Measurements from ENCODE around the gene MAMDC2.
"Not testable (repeated sequence)": the region's sequence is repeated elsewhere in the genome, so short reads cannot be mapped to it uniquely, and the experiment has no call there.

The MAMDC2 gene

DNA sequence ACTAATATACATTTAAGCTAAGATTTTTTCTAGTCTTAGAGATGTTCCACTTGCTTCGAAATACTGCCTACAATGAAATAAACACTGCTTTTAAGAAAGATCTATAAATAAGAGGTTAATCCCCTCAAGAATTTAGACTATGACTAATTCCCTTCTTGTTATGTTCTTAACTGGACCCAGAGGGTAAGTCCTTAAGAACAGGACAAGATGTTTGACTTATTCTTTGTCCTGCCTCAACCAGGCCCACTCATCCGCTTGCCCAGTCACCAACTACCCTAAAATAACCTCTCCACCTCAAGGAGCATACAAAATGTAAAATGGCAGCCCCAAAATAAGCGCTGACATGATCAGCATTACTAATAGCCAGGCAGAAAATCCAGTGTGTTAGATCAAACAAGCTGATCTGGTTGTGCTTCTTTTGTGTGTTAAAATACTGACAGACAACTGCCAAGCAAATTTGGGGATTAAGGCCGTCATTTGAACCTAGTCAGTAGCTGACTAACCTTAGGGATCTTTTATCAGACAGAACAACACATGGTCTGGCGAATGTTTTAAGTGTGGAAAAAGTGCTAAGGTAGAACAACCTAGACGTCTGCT lies 121.5 kb downstream of the MAMDC2 start:
- H3K27me3 ChIP-seq (ENCODE audit: control insufficient read depth, insufficient read depth, low read length, poor library complexity, severe bottlenecking) = no peaks in the 10 kb centered on the region
- peak overlapping the region; percentile 18 for H3K27ac ChIP-seq (ENCODE audit: insufficient read depth, low read depth, low read length, poor library complexity, severe bottlenecking)
- 73 to 92% methylated on average over 4 to 6 of the region's 6 CpGs for WGBS, 2 experiments
- no peaks in the 10 kb centered on the region for H3K36me3 ChIP-seq (ENCODE audit: control insufficient read depth, insufficient read depth, low read length)
- peaks cover 8% of the 10 kb centered on the region for H3K4me1 ChIP-seq (ENCODE audit: control insufficient read depth, insufficient read depth, low read length)
- H3K9me3 ChIP-seq (ENCODE audit: control insufficient read depth, low read length) = no peaks in the 10 kb centered on the region
- H3K4me3 ChIP-seq (ENCODE audit: insufficient read depth, low read depth, low read length) = no peak overlapping the region

DNA sequence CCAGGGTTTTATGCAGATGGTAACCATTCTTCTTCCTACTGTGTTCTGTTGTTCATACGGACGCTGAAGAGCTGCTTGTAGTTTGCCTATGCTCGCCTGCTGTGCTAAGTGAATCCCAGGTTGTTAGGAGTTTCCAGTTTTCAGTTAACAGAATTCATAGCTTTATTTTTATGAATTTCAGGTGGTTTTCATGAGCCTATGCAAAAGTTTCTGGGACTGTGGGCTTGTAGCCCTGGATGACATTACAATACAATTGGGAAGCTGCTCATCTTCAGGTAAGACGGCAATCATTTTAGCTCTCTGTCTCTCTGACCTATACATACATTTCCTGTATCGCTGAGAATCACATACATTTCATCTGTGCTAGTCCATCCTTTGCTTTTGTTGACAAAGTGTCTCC lies 124.9 kb downstream of the MAMDC2 start:
- 92 to 93% methylated on average over 5 of the region's 5 CpGs for WGBS, 2 experiments
- Histone ChIP-seq H3K36me3 (ENCODE audit: control insufficient read depth, insufficient read depth, low read length) (no peaks in the 10 kb centered on the region), H3K4me1 (ENCODE audit: control insufficient read depth, insufficient read depth, low read length) (peaks cover 8% of the 10 kb centered on the region), H3K27ac (ENCODE audit: insufficient read depth, low read depth, low read length, poor library complexity, severe bottlenecking) (no peak overlapping the region), H3K4me3 (ENCODE audit: insufficient read depth, low read depth, low read length) (no peak overlapping the region), H3K9me3 (ENCODE audit: control insufficient read depth, low read length) (no peaks in the 10 kb centered on the region), H3K27me3 (ENCODE audit: control insufficient read depth, insufficient read depth, low read length, poor library complexity, severe bottlenecking) (no peaks in the 10 kb centered on the region)

- Histone ChIP-seq H3K4me1 (ENCODE audit: control insufficient read depth, insufficient read depth, low read length) (peaks cover 8% of the 10 kb centered on the region), H3K4me3 (ENCODE audit: insufficient read depth, low read depth, low read length) (no peak overlapping the region), H3K9me3 (ENCODE audit: control insufficient read depth, low read length) (no peaks in the 10 kb centered on the region), H3K27ac (ENCODE audit: insufficient read depth, low read depth, low read length, poor library complexity, severe bottlenecking) (no peak overlapping the region), H3K27me3 (ENCODE audit: control insufficient read depth, insufficient read depth, low read length, poor library complexity, severe bottlenecking) (no peaks in the 10 kb centered on the region), H3K36me3 (ENCODE audit: control insufficient read depth, insufficient read depth, low read length) (no peaks in the 10 kb centered on the region)
- WGBS, 2 experiments = 91 to 95% methylated on average over 2 to 3 of the region's 3 CpGs
Measured at GRCh38 chr9:70169222-70169621, 125.6 kb downstream of the MAMDC2 start.

GRCh38 chr9:70170151-70170790 lies 126.6 kb downstream of the MAMDC2 start:
- 90 to 95% methylated on average over 5 to 7 of the region's 7 CpGs for WGBS, 2 experiments
- Histone ChIP-seq H3K9me3 (ENCODE audit: control insufficient read depth, low read length) (no peaks in the 10 kb centered on the region), H3K4me3 (ENCODE audit: insufficient read depth, low read depth, low read length) (no peak overlapping the region), H3K4me1 (ENCODE audit: control insufficient read depth, insufficient read depth, low read length) (peaks cover 5% of the 10 kb centered on the region), H3K27me3 (ENCODE audit: control insufficient read depth, insufficient read depth, low read length, poor library complexity, severe bottlenecking) (no peaks in the 10 kb centered on the region), H3K27ac (ENCODE audit: insufficient read depth, low read depth, low read length, poor library complexity, severe bottlenecking) (no peak overlapping the region), H3K36me3 (ENCODE audit: control insufficient read depth, insufficient read depth, low read length) (no peaks in the 10 kb centered on the region)

DNA sequence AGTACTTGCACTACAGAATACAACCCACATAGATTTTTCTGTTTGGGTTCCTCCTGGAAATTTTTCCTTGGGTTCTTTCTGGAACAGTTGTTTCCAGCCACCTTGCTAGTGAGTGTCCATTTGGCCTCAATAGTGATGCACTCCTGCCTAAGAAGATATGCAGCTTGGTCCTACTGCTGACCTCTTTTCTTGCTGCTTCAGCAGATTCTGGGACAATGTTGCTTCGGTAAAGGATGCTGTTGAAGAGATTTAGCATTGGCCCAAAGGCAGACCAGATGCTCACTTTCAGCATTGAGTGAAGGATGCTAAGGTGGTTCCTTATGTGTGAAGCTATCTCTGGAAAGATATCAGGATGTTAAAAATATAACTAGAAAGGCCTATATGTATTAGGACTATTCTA lies 128.9 kb downstream of the MAMDC2 start:
- H3K36me3 ChIP-seq (ENCODE audit: control insufficient read depth, insufficient read depth, low read length) = no peaks in the 10 kb centered on the region
- H3K9me3 ChIP-seq (ENCODE audit: control insufficient read depth, low read length) = no peaks in the 10 kb centered on the region
- H3K27ac ChIP-seq (ENCODE audit: insufficient read depth, low read depth, low read length, poor library complexity, severe bottlenecking) = no peak overlapping the region
- no peaks in the 10 kb centered on the region for H3K4me1 ChIP-seq (ENCODE audit: control insufficient read depth, insufficient read depth, low read length)
- no peaks in the 10 kb centered on the region for H3K27me3 ChIP-seq (ENCODE audit: control insufficient read depth, insufficient read depth, low read length, poor library complexity, severe bottlenecking)
- WGBS, 2 experiments = 90 to 97% methylated on average over 1 of the region's 1 CpG
- no peak overlapping the region for H3K4me3 ChIP-seq (ENCODE audit: insufficient read depth, low read depth, low read length)

- no peaks in the 10 kb centered on the region for H3K36me3 ChIP-seq (ENCODE audit: control insufficient read depth, insufficient read depth, low read length)
- no peaks in the 10 kb centered on the region for H3K4me1 ChIP-seq (ENCODE audit: control insufficient read depth, insufficient read depth, low read length)
- 97 to 100% methylated on average over 1 of the region's 1 CpG for WGBS, 2 experiments
- H3K27me3 ChIP-seq (ENCODE audit: control insufficient read depth, insufficient read depth, low read length, poor library complexity, severe bottlenecking) = no peaks in the 10 kb centered on the region
- H3K27ac ChIP-seq (ENCODE audit: insufficient read depth, low read depth, low read length, poor library complexity, severe bottlenecking) = no peak overlapping the region
- no peaks in the 10 kb centered on the region for H3K9me3 ChIP-seq (ENCODE audit: control insufficient read depth, low read length)
- no peak overlapping the region for H3K4me3 ChIP-seq (ENCODE audit: insufficient read depth, low read depth, low read length)
Measured at GRCh38 chr9:70177121-70177520, 133.5 kb downstream of the MAMDC2 start.

GRCh38 chr9:70192707-70193106 lies 149.1 kb downstream of the MAMDC2 start:
- no peaks in the 10 kb centered on the region for H3K4me1 ChIP-seq (ENCODE audit: control insufficient read depth, insufficient read depth, low read length)
- no peaks in the 10 kb centered on the region for H3K36me3 ChIP-seq (ENCODE audit: control insufficient read depth, insufficient read depth, low read length)
- H3K4me3 ChIP-seq (ENCODE audit: insufficient read depth, low read depth, low read length) = no peak overlapping the region
- no peaks in the 10 kb centered on the region for H3K9me3 ChIP-seq (ENCODE audit: control insufficient read depth, low read length)
- WGBS, 2 experiments = 92 to 95% methylated on average over 2 of the region's 2 CpGs
- no peak overlapping the region for H3K27ac ChIP-seq (ENCODE audit: insufficient read depth, low read depth, low read length, poor library complexity, severe bottlenecking)
- H3K27me3 ChIP-seq (ENCODE audit: control insufficient read depth, insufficient read depth, low read length, poor library complexity, severe bottlenecking) = no peaks in the 10 kb centered on the region

DNA sequence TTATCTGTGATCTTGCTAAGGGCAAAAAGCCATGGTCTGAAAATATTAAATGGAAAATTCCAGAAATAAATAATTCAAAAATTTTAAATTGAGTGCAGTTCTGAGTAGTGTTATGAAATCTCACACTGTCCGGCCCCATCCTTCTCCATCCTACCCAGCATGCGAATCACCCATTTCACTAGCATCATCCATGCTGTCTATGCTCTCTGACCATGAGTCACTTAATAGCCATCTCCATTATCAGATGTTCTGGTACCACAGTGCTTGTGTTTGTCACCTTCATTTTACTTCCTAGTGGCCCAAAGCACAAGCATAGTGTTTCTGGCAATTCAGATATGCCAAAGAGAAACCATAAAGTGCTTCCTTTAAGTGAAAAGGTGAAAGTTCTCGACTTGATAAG lies 151.8 kb downstream of the MAMDC2 start:
- H3K27ac ChIP-seq (ENCODE audit: insufficient read depth, low read depth, low read length, poor library complexity, severe bottlenecking) = no peak overlapping the region
- no peaks in the 10 kb centered on the region for H3K4me1 ChIP-seq (ENCODE audit: control insufficient read depth, insufficient read depth, low read length)
- no peaks in the 10 kb centered on the region for H3K9me3 ChIP-seq (ENCODE audit: control insufficient read depth, low read length)
- H3K27me3 ChIP-seq (ENCODE audit: control insufficient read depth, insufficient read depth, low read length, poor library complexity, severe bottlenecking) = no peaks in the 10 kb centered on the region
- no peaks in the 10 kb centered on the region for H3K36me3 ChIP-seq (ENCODE audit: control insufficient read depth, insufficient read depth, low read length)
- WGBS, 2 experiments = 90 to 95% methylated on average over 3 of the region's 3 CpGs
- H3K4me3 ChIP-seq (ENCODE audit: insufficient read depth, low read depth, low read length) = no peak overlapping the region

GRCh38 chr9:70197216-70198044 lies 153.8 kb downstream of the MAMDC2 start:
- no peaks in the 10 kb centered on the region for H3K27me3 ChIP-seq (ENCODE audit: control insufficient read depth, insufficient read depth, low read length, poor library complexity, severe bottlenecking)
- no peaks in the 10 kb centered on the region for H3K9me3 ChIP-seq (ENCODE audit: control insufficient read depth, low read length)
- WGBS, 2 experiments = 92 to 93% methylated on average over 7 to 9 of the region's 9 CpGs
- no peak overlapping the region for H3K27ac ChIP-seq (ENCODE audit: insufficient read depth, low read depth, low read length, poor library complexity, severe bottlenecking)
- H3K4me1 ChIP-seq (ENCODE audit: control insufficient read depth, insufficient read depth, low read length) = no peaks in the 10 kb centered on the region
- no peak overlapping the region for H3K4me3 ChIP-seq (ENCODE audit: insufficient read depth, low read depth, low read length)
- no peaks in the 10 kb centered on the region for H3K36me3 ChIP-seq (ENCODE audit: control insufficient read depth, insufficient read depth, low read length)

GRCh38 chr9:70204743-70205142 lies 161.1 kb downstream of the MAMDC2 start:
- not testable (repeated sequence) for H3K4me3 ChIP-seq (ENCODE audit: insufficient read depth, low read depth, low read length); H3K9me3 ChIP-seq (ENCODE audit: control insufficient read depth, low read length); H3K36me3 ChIP-seq (ENCODE audit: control insufficient read depth, insufficient read depth, low read length); H3K4me1 ChIP-seq (ENCODE audit: control insufficient read depth, insufficient read depth, low read length); H3K27ac ChIP-seq (ENCODE audit: insufficient read depth, low read depth, low read length, poor library complexity, severe bottlenecking); H3K27me3 ChIP-seq (ENCODE audit: control insufficient read depth, insufficient read depth, low read length, poor library complexity, severe bottlenecking)
- 83 to 87% methylated on average over 15 to 16 of the region's 16 CpGs for WGBS, 2 experiments
